HEK293 (cell line): Measurements from ENCODE around the gene ZNF865.
A peak's percentile ranks its signal among the peaks of the same experiment; 100 is the strongest.

Experiments
- HOXC10 ChIP-seq: sonication (generic); formaldehyde crosslinking; IDR thresholded peaks from 2 replicates; pipeline ENCODE4 v1.8.1; 2023; ENCODE audit warnings: mild to moderate bottlenecking, missing genetic modification reagents
- KLF1 ChIP-seq: fragments of 450-650 bp; formaldehyde crosslinking; IDR thresholded peaks from 2 replicates; pipeline ENCODE4 v1.5.1; 2016; ENCODE audit warnings: missing biosample characterization, missing genetic modification characterization
- SCRT1 ChIP-seq: fragments of 450-650 bp; formaldehyde crosslinking; IDR thresholded peaks from 2 replicates; pipeline ENCODE4 v1.5.1; 2016; ENCODE audit warnings: missing biosample characterization, missing genetic modification characterization, borderline replicate concordance
- YY1 ChIP-seq: fragments of 450-650 bp; formaldehyde crosslinking; IDR thresholded peaks from 2 replicates; pipeline ENCODE4 v1.5.1; 2018; ENCODE audit warnings: missing biosample characterization, missing genetic modification characterization
- ZBTB1 ChIP-seq: fragments of 450-650 bp; formaldehyde crosslinking; IDR thresholded peaks from 2 replicates; pipeline ENCODE4 v1.5.1; 2016; ENCODE audit warnings: missing biosample characterization, missing genetic modification characterization
- ZEB2 ChIP-seq: fragments of 450-650 bp; formaldehyde crosslinking; IDR thresholded peaks from 2 replicates; pipeline ENCODE4 v1.5.1; 2016; ENCODE audit warnings: missing biosample characterization, missing genetic modification characterization
- ZFP37 ChIP-seq: fragments of 450-650 bp; formaldehyde crosslinking; IDR thresholded peaks from 2 replicates; pipeline ENCODE4 v1.5.1; 2016; ENCODE audit warnings: missing biosample characterization, missing genetic modification characterization
- ZNF10 ChIP-seq: fragments of 450-650 bp; formaldehyde crosslinking; IDR thresholded peaks from 2 replicates; pipeline ENCODE4 v1.5.1; 2017; ENCODE audit warnings: missing biosample characterization, missing genetic modification characterization
- ZNF155 ChIP-seq: fragments of 450-650 bp; formaldehyde crosslinking; IDR thresholded peaks from 2 replicates; pipeline ENCODE4 v1.5.1; 2016; ENCODE audit warnings: missing biosample characterization, missing genetic modification characterization
- ZNF239 ChIP-seq: fragments of 450-650 bp; formaldehyde crosslinking; IDR thresholded peaks from 2 replicates; pipeline ENCODE4 v1.5.1; 2016; ENCODE audit warnings: missing biosample characterization, missing genetic modification characterization
- ZNF266 ChIP-seq: fragments of 450-650 bp; formaldehyde crosslinking; IDR thresholded peaks from 2 replicates; pipeline ENCODE4 v1.5.1; 2016; ENCODE audit warnings: missing biosample characterization, missing genetic modification characterization, low read depth
- ZNF302 ChIP-seq: fragments of 450-650 bp; formaldehyde crosslinking; IDR thresholded peaks from 2 replicates; pipeline ENCODE4 v1.5.1; 2016; ENCODE audit warnings: missing biosample characterization, missing genetic modification characterization, low read depth
- ZNF354C ChIP-seq: fragments of 450-650 bp; formaldehyde crosslinking; IDR thresholded peaks from 2 replicates; pipeline ENCODE4 v1.5.1; 2016; ENCODE audit warnings: missing biosample characterization, missing genetic modification characterization, low read depth, borderline replicate concordance
- ZNF366 ChIP-seq: fragments of 450-650 bp; formaldehyde crosslinking; conservative IDR thresholded peaks from 2 replicates; pipeline ENCODE4 v1.5.1; 2016; ENCODE audit warnings: missing biosample characterization, missing genetic modification characterization
- ZNF391 ChIP-seq: fragments of 450-650 bp; formaldehyde crosslinking; IDR thresholded peaks from 2 replicates; pipeline ENCODE4 v1.5.1; 2016; ENCODE audit warnings: low read depth, missing biosample characterization, missing genetic modification characterization, borderline replicate concordance
- ZNF521 ChIP-seq: fragments of 450-650 bp; formaldehyde crosslinking; IDR thresholded peaks from 2 replicates; pipeline ENCODE4 v1.5.1; 2017; ENCODE audit warnings: missing biosample characterization, mild to moderate bottlenecking, missing genetic modification characterization
- ZNF610 ChIP-seq: fragments of 450-650 bp; formaldehyde crosslinking; IDR thresholded peaks from 2 replicates; pipeline ENCODE4 v1.5.1; 2016; ENCODE audit warnings: missing biosample characterization, missing genetic modification characterization, borderline replicate concordance
- ZNF658 ChIP-seq: fragments of 450-650 bp; formaldehyde crosslinking; IDR thresholded peaks from 2 replicates; pipeline ENCODE4; 2016; ENCODE audit warnings: missing biosample characterization, missing genetic modification characterization
- ZNF792 ChIP-seq: fragments of 450-650 bp; formaldehyde crosslinking; IDR thresholded peaks from 2 replicates; pipeline ENCODE4 v1.5.1; 2016; ENCODE audit warnings: missing biosample characterization, missing genetic modification characterization
- TF ChIP-seq, protein P1 (sequence below): fragments of 450-650 bp; formaldehyde crosslinking; optimal IDR thresholded peaks from 2 replicates; pipeline ENCODE3; 2016; ENCODE audit warnings: missing biosample characterization, mild to moderate bottlenecking, missing genetic modification characterization
- TF ChIP-seq, protein P2 (sequence below): fragments of 450-650 bp; formaldehyde crosslinking; IDR thresholded peaks from 2 replicates; pipeline ENCODE4 v1.5.1; 2017; ENCODE audit warnings: missing biosample characterization, mild to moderate bottlenecking, missing genetic modification characterization, moderate library complexity
- TF ChIP-seq, protein P3 (sequence below): fragments of 450-650 bp; formaldehyde crosslinking; IDR thresholded peaks from 2 replicates; pipeline ENCODE4 v1.5.1; 2016; ENCODE audit warnings: missing biosample characterization, missing genetic modification characterization
- TF ChIP-seq, protein P4 (sequence below): sonication (generic); formaldehyde crosslinking; IDR thresholded peaks from 2 replicates; pipeline ENCODE4 v1.8.1; 2022; ENCODE audit warnings: mild to moderate bottlenecking, moderate library complexity, missing genetic modification reagents
- TF ChIP-seq, protein P5 (sequence below): fragments of 450-650 bp; formaldehyde crosslinking; IDR thresholded peaks from 2 replicates; pipeline ENCODE4 v1.5.1; 2016; ENCODE audit warnings: missing biosample characterization, missing genetic modification characterization
- TF ChIP-seq, protein P6 (sequence below): fragments of 450-650 bp; formaldehyde crosslinking; IDR thresholded peaks from 2 replicates; pipeline ENCODE4 v1.5.1; 2016; ENCODE audit warnings: missing biosample characterization, missing genetic modification characterization

Gene ZNF865

DNA sequence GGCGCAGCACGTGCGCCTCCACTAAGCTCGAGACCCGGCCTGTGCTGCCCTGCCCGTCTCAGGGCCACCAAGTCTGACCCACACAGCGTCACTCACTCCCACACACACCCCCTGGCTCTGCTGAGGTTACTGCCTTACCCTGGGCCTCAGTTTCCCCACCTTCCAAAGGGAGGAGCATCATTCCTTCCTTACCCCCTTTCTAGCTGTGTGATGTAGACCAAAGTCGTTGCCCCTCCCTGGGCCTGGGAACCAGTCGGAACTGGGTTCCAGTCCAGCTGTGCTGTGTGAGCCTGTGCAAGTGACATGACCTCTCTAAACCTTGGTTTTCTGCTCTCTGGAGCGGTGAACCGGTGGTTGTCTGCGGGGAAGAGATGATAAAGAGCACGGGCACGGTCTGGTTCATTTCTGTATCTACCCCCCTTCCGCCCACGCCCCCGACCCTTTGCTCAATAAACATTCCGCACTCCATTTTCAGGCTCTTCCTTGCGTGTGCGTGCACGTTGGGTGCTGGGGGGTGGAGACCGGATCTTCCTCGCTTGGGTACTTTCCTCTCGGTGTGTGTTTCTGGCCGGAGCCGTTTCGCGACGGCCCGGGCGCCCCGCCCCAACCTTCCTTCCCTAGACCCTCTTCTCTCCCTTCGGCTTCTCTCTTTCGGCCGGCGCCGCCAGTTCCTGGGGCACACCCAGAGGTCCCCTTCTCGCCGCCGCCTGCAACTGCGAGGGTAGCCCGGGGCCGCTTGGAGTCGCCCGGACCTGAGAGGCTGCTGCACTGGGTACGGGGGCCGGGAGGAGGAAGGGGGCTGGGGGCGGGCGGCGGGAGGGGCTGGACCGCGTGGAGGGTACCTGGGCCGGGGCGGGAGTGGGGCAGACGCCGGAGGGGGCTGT lies 37.8 kb downstream of the ZNF865 start, which contains the start of gene ZNF581 (continued):
- TF ChIP-seq ZNF610 (tag by site-specific recombination) (no peak), ZNF266 (tag by site-specific recombination) (no peak), ZNF391 (tag by site-specific recombination) (peak; percentile 96; the same call in 1 of the 2 replicates), ZNF658 (no peak), ZNF155 (tag by site-specific recombination) (no peak), ZNF792 (tag by site-specific recombination) (no peak; the same call in 1 of the 2 replicates), HOXC10 (peak; percentile 91; the same call in 1 of the 2 replicates), ZNF521 (tag by site-specific recombination) (no peak), ZNF10 (tag by site-specific recombination) (no peak), ZNF302 (no peak), YY1 (tag by site-specific recombination) (peak; percentile 76), ZEB2 (tag by site-specific recombination) (peak; percentile 79), KLF1 (tag by site-specific recombination) (peak; percentile 87), ZNF239 (tag by site-specific recombination) (peak; percentile 56; the same call in 1 of the 2 replicates), ZFP37 (tag by site-specific recombination) (no peak; the same call in 1 of the 2 replicates), SCRT1 (no peak), ZNF354C (tag by site-specific recombination) (no peak), ZNF366 (tag by site-specific recombination) (peak; percentile 78), ZBTB1 (tag by site-specific recombination) (no peak)
- TF ChIP-seq, protein P1, sequence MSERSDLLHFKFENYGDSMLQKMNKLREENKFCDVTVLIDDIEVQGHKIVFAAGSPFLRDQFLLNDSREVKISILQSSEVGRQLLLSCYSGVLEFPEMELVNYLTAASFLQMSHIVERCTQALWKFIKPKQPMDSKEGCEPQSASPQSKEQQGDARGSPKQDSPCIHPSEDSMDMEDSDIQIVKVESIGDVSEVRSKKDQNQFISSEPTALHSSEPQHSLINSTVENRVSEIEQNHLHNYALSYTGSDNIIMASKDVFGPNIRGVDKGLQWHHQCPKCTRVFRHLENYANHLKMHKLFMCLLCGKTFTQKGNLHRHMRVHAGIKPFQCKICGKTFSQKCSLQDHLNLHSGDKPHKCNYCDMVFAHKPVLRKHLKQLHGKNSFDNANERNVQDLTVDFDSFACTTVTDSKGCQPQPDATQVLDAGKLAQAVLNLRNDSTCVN (tag by site-specific recombination): peak; percentile 83
- TF ChIP-seq, protein P2, sequence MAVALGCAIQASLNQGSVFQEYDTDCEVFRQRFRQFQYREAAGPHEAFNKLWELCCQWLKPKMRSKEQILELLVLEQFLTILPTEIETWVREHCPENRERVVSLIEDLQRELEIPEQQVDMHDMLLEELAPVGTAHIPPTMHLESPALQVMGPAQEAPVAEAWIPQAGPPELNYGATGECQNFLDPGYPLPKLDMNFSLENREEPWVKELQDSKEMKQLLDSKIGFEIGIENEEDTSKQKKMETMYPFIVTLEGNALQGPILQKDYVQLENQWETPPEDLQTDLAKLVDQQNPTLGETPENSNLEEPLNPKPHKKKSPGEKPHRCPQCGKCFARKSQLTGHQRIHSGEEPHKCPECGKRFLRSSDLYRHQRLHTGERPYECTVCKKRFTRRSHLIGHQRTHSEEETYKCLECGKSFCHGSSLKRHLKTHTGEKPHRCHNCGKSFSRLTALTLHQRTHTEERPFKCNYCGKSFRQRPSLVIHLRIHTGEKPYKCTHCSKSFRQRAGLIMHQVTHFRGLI: 0 out of 2 replicates have a peak, but pooled peaks have one; percentile 24
- TF ChIP-seq, protein P3, sequence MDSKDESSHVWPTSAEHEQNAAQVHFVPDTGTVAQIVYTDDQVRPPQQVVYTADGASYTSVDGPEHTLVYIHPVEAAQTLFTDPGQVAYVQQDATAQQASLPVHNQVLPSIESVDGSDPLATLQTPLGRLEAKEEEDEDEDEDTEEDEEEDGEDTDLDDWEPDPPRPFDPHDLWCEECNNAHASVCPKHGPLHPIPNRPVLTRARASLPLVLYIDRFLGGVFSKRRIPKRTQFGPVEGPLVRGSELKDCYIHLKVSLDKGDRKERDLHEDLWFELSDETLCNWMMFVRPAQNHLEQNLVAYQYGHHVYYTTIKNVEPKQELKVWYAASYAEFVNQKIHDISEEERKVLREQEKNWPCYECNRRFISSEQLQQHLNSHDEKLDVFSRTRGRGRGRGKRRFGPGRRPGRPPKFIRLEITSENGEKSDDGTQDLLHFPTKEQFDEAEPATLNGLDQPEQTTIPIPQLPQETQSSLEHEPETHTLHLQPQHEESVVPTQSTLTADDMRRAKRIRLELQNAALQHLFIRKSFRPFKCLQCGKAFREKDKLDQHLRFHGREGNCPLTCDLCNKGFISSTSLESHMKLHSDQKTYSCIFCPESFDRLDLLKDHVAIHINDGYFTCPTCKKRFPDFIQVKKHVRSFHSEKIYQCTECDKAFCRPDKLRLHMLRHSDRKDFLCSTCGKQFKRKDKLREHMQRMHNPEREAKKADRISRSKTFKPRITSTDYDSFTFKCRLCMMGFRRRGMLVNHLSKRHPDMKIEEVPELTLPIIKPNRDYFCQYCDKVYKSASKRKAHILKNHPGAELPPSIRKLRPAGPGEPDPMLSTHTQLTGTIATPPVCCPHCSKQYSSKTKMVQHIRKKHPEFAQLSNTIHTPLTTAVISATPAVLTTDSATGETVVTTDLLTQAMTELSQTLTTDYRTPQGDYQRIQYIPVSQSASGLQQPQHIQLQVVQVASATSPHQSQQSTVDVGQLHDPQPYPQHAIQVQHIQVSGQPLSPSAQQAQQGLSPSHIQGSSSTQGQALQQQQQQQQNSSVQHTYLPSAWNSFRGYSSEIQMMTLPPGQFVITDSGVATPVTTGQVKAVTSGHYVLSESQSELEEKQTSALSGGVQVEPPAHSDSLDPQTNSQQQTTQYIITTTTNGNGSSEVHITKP (tag by site-specific recombination): peak; percentile 86
- TF ChIP-seq, protein P4, sequence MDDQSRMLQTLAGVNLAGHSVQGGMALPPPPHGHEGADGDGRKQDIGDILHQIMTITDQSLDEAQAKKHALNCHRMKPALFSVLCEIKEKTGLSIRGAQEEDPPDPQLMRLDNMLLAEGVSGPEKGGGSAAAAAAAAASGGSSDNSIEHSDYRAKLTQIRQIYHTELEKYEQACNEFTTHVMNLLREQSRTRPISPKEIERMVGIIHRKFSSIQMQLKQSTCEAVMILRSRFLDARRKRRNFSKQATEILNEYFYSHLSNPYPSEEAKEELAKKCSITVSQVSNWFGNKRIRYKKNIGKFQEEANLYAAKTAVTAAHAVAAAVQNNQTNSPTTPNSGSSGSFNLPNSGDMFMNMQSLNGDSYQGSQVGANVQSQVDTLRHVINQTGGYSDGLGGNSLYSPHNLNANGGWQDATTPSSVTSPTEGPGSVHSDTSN (CRISPR knock-in tag): no peak; the same call in 1 of the 2 replicates
- TF ChIP-seq, protein P5, sequence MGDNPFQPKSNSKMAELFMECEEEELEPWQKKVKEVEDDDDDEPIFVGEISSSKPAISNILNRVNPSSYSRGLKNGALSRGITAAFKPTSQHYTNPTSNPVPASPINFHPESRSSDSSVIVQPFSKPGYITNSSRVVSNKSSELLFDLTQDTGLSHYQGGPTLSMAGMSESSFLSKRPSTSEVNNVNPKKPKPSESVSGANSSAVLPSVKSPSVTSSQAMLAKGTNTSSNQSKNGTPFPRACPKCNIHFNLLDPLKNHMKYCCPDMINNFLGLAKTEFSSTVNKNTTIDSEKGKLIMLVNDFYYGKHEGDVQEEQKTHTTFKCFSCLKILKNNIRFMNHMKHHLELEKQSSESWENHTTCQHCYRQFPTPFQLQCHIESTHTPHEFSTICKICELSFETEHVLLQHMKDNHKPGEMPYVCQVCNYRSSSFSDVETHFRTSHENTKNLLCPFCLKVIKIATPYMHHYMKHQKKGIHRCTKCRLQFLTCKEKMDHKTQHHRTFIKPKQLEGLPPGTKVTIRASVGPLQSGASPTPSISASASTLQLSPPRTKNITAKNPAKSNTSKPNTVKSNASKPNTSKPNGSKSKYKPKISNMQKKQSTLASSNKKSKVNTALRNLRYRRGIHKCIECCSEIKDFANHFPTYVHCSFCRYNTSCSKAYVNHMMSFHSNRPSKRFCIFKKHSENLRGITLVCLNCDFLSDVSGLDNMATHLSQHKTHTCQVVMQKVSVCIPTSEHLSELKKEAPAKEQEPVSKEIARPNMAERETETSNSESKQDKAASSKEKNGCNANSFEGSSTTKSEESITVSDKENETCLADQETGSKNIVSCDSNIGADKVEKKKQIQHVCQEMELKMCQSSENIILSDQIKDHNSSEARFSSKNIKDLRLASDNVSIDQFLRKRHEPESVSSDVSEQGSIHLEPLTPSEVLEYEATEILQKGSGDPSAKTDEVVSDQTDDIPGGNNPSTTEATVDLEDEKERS (tag by site-specific recombination): peak; percentile 74; the same call in 1 of the 2 replicates
- TF ChIP-seq, protein P6, sequence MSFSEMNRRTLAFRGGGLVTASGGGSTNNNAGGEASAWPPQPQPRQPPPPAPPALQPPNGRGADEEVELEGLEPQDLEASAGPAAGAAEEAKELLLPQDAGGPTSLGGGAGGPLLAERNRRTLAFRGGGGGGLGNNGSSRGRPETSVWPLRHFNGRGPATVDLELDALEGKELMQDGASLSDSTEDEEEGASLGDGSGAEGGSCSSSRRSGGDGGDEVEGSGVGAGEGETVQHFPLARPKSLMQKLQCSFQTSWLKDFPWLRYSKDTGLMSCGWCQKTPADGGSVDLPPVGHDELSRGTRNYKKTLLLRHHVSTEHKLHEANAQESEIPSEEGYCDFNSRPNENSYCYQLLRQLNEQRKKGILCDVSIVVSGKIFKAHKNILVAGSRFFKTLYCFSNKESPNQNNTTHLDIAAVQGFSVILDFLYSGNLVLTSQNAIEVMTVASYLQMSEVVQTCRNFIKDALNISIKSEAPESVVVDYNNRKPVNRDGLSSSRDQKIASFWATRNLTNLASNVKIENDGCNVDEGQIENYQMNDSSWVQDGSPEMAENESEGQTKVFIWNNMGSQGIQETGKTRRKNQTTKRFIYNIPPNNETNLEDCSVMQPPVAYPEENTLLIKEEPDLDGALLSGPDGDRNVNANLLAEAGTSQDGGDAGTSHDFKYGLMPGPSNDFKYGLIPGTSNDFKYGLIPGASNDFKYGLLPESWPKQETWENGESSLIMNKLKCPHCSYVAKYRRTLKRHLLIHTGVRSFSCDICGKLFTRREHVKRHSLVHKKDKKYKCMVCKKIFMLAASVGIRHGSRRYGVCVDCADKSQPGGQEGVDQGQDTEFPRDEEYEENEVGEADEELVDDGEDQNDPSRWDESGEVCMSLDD (tag by site-specific recombination): peak; percentile 96
